Suprapubic skin (tissue), 4 donors: Measurements from ENCODE around the gene OAF. TPM values are rescaled to one million over a fixed set of nuclear protein-coding genes. Genes with fewer than 3 reads are reported as not detected.

Source experiments
- DNase-seq, 2 donors: peaks; one replicate each; pipeline ENCODE4 v3.0.0-alpha.2; 2019; ENCODE audit warnings: low spot score in 2 of 2
- H3K27ac ChIP-seq: fragments of 200-600 bp; sonication (generic); one replicate; pipeline ENCODE4 v1.5.1; 2019
- H3K27me3 ChIP-seq: fragments of 200-600 bp; sonication (generic); one replicate; pipeline ENCODE4 v1.5.1; 2019
- H3K36me3 ChIP-seq: fragments of 200-600 bp; sonication (generic); one replicate; pipeline ENCODE4 v1.5.1; 2019
- H3K4me1 ChIP-seq: fragments of 200-600 bp; sonication (generic); one replicate; pipeline ENCODE4 v1.5.1; 2019
- H3K4me3 ChIP-seq: fragments of 200-600 bp; sonication (generic); one replicate; pipeline ENCODE4 v1.5.1; 2019; ENCODE audit warnings: mild to moderate bottlenecking
- H3K9me3 ChIP-seq: fragments of 200-600 bp; sonication (generic); one replicate; pipeline ENCODE4 v1.5.1; 2019
- EP300 ChIP-seq: sonication (generic); formaldehyde crosslinking; IDR thresholded peaks from one replicate; pipeline ENCODE4 v1.6.1; 2017; ENCODE audit warnings: antibody characterized with exemption
- POLR2A ChIP-seq, 2 donors: fragments of 450-650 bp; IDR thresholded peaks; one replicate each; pipeline ENCODE4 v1.6.1; 2017; ENCODE audit warnings: antibody characterized with exemption in 2 of 2, mild to moderate bottlenecking in 2 of 2, moderate library complexity in 2 of 2
- POLR2AphosphoS5 ChIP-seq, 3 donors: sonication (generic); formaldehyde crosslinking; IDR thresholded peaks; one replicate each; pipeline ENCODE4 v1.6.1; 2017; ENCODE audit warnings: antibody characterized with exemption in 3 of 3
- WGBS: methylation state at CpG from one replicate; pipeline ENCODE4 v1.1.5; 2018; 5-methylcytosine and 5-hydroxymethylcytosine counted together
- total RNA-seq, 4 donors: library from RNA; depleted of rRNA; stranded (reverse); fragments of >200 nt; gene quantifications; one replicate each; pipeline ENCODE4 v1.1.0, GENCODE V29; 2016
- TF ChIP-seq, protein P1 (sequence below), 2 donors: fragments of 200-600 bp in 1 of 2; fragments of 450-650 bp in 1 of 2; sonication (generic) in 1 of 2; IDR thresholded peaks; one replicate each; pipeline ENCODE4 v1.5.1; 2016 to 2019; ENCODE audit warnings: antibody characterized with exemption in 2 of 2, mild to moderate bottlenecking in 1 of 2, moderate library complexity in 1 of 2

Gene OAF
- total RNA-seq, 4 donors from 2014 or later = 5.0 to 13.0 (median 10.8) TPM

DNA sequence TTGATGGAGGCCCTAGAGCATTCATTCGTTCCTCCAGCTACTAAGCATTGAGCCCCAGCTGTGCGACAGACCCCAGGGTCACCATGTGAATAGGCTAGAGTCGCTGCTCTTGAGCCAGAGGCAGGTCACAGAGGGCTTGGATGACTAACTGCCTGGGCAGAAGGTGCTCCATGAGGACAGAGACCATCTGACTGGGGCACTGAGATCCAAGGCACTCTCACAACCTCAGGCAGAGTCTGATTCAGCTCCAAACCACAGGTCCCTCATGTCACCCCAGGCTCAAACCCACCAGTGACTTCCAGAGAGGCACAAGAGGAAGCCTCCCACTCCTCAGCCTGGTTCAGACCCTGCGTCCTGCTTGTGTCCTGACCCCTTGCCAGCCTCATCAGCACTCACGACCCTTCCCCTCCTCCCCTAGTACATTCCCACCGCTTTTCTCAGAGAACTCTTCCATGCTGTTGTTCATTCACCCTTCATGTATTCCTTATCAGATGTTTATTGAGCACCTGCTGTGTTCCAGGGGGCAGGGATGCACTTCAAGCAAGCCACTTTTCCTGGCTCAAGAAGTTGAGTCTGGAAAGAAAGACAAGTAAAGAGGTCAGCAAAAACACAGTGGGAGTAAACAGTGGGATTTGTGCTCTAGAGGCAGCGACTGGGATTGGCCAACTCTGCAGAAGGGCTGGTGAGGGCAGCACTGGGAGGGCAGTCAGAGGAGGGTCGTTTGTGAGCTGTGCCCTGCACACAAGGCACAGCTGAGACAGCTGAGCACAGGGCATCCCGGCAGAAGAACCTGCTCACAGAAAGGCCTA, 9.3 kb downstream of the OAF start:
- Histone ChIP-seq H3K4me1 (peaks cover 85% of the 10 kb centered on the region), H3K27ac (peak overlapping the region; percentile 60), H3K36me3 (no peaks in the 10 kb centered on the region), H3K9me3 (no peaks in the 10 kb centered on the region), H3K27me3 (no peaks in the 10 kb centered on the region), H3K4me3 (no peak overlapping the region)
- no peak for DNase-seq
- WGBS = 76% methylated on average over 9 of the region's 9 CpGs
- TF ChIP-seq EP300 (no peak), POLR2AphosphoS5 (IDR thresholded peaks at IDR 0.05) (no peak), POLR2A (IDR thresholded peaks at IDR 0.05) (no peak)
- TF ChIP-seq, protein P1, sequence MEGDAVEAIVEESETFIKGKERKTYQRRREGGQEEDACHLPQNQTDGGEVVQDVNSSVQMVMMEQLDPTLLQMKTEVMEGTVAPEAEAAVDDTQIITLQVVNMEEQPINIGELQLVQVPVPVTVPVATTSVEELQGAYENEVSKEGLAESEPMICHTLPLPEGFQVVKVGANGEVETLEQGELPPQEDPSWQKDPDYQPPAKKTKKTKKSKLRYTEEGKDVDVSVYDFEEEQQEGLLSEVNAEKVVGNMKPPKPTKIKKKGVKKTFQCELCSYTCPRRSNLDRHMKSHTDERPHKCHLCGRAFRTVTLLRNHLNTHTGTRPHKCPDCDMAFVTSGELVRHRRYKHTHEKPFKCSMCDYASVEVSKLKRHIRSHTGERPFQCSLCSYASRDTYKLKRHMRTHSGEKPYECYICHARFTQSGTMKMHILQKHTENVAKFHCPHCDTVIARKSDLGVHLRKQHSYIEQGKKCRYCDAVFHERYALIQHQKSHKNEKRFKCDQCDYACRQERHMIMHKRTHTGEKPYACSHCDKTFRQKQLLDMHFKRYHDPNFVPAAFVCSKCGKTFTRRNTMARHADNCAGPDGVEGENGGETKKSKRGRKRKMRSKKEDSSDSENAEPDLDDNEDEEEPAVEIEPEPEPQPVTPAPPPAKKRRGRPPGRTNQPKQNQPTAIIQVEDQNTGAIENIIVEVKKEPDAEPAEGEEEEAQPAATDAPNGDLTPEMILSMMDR (IDR thresholded peaks at IDR 0.05) = no peak

DNA sequence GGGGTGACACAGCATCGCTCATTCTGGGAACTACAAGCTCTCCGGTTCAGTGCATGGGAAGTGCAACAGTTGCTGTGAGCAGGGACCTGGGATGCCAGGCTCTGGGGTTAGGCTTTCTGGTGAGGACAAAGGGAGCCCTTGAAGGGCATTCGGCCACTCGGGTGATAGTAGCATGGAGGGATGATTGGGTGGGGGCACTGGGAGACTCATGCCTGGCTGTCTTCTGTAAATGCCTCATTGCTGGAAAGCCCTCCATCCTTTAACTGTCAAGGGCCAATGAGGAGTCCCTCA, 9.9 kb downstream of the OAF start:
- Histone ChIP-seq H3K9me3 (no peaks in the 10 kb centered on the region), H3K36me3 (no peaks in the 10 kb centered on the region), H3K27me3 (no peaks in the 10 kb centered on the region), H3K27ac (peak overlapping the region; percentile 60), H3K4me3 (no peak overlapping the region), H3K4me1 (peaks cover 86% of the 10 kb centered on the region)
- TF ChIP-seq, protein P1 (IDR thresholded peaks at IDR 0.05) = no peak
- TF ChIP-seq EP300 (no peak), POLR2A (IDR thresholded peaks at IDR 0.05) (no peak), POLR2AphosphoS5 (IDR thresholded peaks at IDR 0.05) (no peak)
- 88% methylated on average over 4 of the region's 4 CpGs for WGBS
- DNase-seq = no peak

DNA sequence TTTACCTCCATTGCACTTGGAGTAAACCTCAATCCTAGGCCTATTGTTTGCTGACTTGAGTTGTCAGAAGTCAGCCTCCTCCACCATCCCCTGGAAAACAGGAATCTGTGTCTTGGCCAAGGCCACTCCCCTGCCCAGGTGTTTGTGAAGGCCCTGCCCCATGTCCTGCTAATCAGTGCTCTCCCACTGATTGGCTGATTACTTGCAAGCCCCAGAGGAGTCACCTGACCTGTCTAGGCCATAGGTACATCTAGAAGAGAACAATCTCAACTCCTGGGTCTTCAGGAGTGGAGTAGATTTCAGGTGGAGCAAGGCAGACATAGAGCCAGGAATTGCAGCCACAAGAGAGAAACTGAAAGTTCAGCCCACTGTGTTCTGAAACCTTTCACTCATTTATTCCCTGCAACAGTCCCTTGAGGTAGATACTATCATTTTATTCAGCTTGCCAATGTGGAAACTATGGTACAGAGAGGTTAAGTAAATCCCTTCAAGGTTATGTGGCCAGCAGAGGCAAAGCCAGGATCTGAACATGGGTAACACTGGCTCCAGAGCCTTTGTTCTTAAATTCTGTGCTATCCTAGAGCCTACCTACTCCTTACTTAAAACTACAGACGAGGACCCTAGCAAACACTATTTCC, 10.4 kb downstream of the OAF start:
- H3K4me3 ChIP-seq = no peak overlapping the region
- DNase-seq = no peak
- TF ChIP-seq EP300 (no peak), POLR2A (IDR thresholded peaks at IDR 0.05) (no peak), POLR2AphosphoS5 (IDR thresholded peaks at IDR 0.05) (no peak)
- TF ChIP-seq, protein P1 (IDR thresholded peaks at IDR 0.05) = no peak
- no peaks in the 10 kb centered on the region for H3K9me3 ChIP-seq
- H3K36me3 ChIP-seq = no peaks in the 10 kb centered on the region
- peak overlapping the region; percentile 60 for H3K27ac ChIP-seq
- 27% methylated on average over 1 of the region's 1 CpG for WGBS
- H3K27me3 ChIP-seq = no peaks in the 10 kb centered on the region
- peaks cover 85% of the 10 kb centered on the region for H3K4me1 ChIP-seq

DNA sequence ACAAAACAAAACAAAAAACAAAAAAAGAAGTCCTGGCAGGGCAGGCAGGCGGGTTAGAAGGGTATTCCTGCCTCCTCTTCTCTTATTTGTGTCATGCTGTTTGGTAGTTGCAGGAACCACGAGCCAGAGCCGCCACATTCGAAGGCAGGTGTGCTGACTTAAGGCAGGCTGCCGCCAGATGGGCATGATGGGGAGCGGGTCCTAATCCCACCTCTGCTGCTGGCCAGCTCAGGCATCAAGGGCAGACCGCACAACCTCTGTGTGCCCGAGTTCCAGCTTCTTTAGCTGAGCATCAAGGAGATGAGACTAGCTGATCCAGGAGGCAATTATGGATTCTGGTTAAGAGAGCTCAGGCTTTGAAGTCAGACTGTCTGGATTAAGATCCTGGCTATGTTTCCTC, 12.1 kb downstream of the OAF start:
- H3K27me3 ChIP-seq = no peaks in the 10 kb centered on the region
- no peak for DNase-seq
- peaks cover 82% of the 10 kb centered on the region for H3K4me1 ChIP-seq
- H3K4me3 ChIP-seq = no peak overlapping the region
- peak overlapping the region; percentile 38 for H3K27ac ChIP-seq
- no peaks in the 10 kb centered on the region for H3K9me3 ChIP-seq
- H3K36me3 ChIP-seq = peaks cover 7% of the 10 kb centered on the region
- WGBS = 88% methylated on average over 8 of the region's 8 CpGs
- TF ChIP-seq, protein P1 (IDR thresholded peaks at IDR 0.05) = no peak
- TF ChIP-seq POLR2A (IDR thresholded peaks at IDR 0.05) (no peak), EP300 (no peak), POLR2AphosphoS5 (IDR thresholded peaks at IDR 0.05) (no peak)

DNA sequence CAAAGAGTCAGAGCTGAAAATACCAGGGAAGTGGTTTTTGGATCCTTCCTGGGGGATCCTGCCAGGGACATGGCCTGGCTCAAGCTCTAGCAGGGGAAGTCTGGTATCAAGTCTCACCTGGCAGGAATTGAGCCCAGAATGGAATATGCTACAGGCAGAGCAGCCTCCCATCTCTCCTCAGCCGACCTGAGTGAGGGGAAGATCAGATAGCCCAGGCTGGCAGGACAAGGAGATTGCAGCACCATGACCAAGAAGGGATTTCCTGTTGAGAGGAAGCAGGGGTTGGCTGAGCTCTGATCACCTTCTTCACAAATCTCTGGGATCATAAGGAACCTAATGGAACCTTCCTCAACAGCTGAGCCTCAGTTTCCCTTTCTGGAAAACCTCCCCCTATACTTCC, 13.0 kb downstream of the OAF start:
- WGBS = 33% methylated on average over 1 of the region's 1 CpG
- DNase-seq = no peak
- H3K27me3 ChIP-seq = no peaks in the 10 kb centered on the region
- TF ChIP-seq EP300 = no peak
- TF ChIP-seq POLR2A (IDR thresholded peaks at IDR 0.05) = no peak
- TF ChIP-seq, protein P1 (IDR thresholded peaks at IDR 0.05) = no peak
- TF ChIP-seq POLR2AphosphoS5 (IDR thresholded peaks at IDR 0.05) = no peak
- no peaks in the 10 kb centered on the region for H3K9me3 ChIP-seq
- no peak overlapping the region for H3K4me3 ChIP-seq
- H3K27ac ChIP-seq = no peak overlapping the region
- peaks cover 74% of the 10 kb centered on the region for H3K4me1 ChIP-seq
- peaks cover 9% of the 10 kb centered on the region for H3K36me3 ChIP-seq
